Mucosa of rectum (tissue), 2 donors: ENCODE measurements around the gene MVK.

Source experiments
- H3K27ac ChIP-seq, 2 donors: one replicate each; pipeline ENCODE4 v1.7.0; 2013; ENCODE audit warnings: inconsistent platforms in 2 of 2, low read depth in 2 of 2, low read length in 2 of 2
- H3K27me3 ChIP-seq, 2 donors: one replicate each; pipeline ENCODE4 v1.7.0; 2013; ENCODE audit warnings: low read length in 2 of 2; ENCODE audit not compliant: control insufficient read depth in 2 of 2, insufficient read depth in 2 of 2
- H3K36me3 ChIP-seq, 2 donors: one replicate each; pipeline ENCODE4 v1.7.0; 2013; ENCODE audit warnings: low read length in 2 of 2; ENCODE audit not compliant: control insufficient read depth in 2 of 2, insufficient read depth in 2 of 2
- H3K4me1 ChIP-seq, 2 donors: one replicate each; pipeline ENCODE4 v1.7.0; 2013; ENCODE audit warnings: low read length in 2 of 2, mild to moderate bottlenecking in 1 of 2; ENCODE audit not compliant: control insufficient read depth in 2 of 2, insufficient read depth in 2 of 2
- H3K4me3 ChIP-seq, 2 donors: one replicate each; pipeline ENCODE4 v1.7.0; 2013; ENCODE audit warnings: low read length in 2 of 2
- H3K9ac ChIP-seq, 2 donors: one replicate each; pipeline ENCODE4 v1.7.0; 2013; ENCODE audit warnings: low read length in 2 of 2, low read depth in 1 of 2, mild to moderate bottlenecking in 1 of 2
- H3K9me3 ChIP-seq, 2 donors: one replicate each; pipeline ENCODE4 v1.7.0; 2013; ENCODE audit warnings: low read length in 2 of 2; ENCODE audit not compliant: control insufficient read depth in 2 of 2
- donor health status: healthy.
- donor health status: Normal muscosa, but diverticular disease.

The MVK gene

GRCh38 chr12:109563291-109564284 lies 10.0 kb upstream of the MVK start:
- H3K9ac ChIP-seq = no peak overlapping the region
- H3K4me3 ChIP-seq = no peak overlapping the region
- H3K9me3 ChIP-seq = no peaks in the 10 kb centered on the region
- peaks cover 15 to 35% of the 10 kb centered on the region in 2 donors for H3K36me3 ChIP-seq
- H3K27ac ChIP-seq = no peak overlapping the region
- H3K4me1 ChIP-seq = peaks cover 4 to 5% of the 10 kb centered on the region in 2 donors
- no peaks in the 10 kb centered on the region for H3K27me3 ChIP-seq

- Histone ChIP-seq H3K9ac (no peak overlapping the region), H3K4me3 (no peak overlapping the region), H3K9me3 (no peaks in the 10 kb centered on the region), H3K4me1 (no peaks in the 10 kb centered on the region), H3K27ac (no peak overlapping the region), H3K36me3 (peaks cover 15 to 33% of the 10 kb centered on the region in 2 donors), H3K27me3 (no peaks in the 10 kb centered on the region)
These were observed 7.2 kb upstream of the MVK start for GRCh38 chr12:109566424-109566823.

- Histone ChIP-seq H3K4me1 (no peaks in the 10 kb centered on the region), H3K36me3 (peaks cover 15 to 29% of the 10 kb centered on the region in 2 donors), H3K27me3 (no peaks in the 10 kb centered on the region), H3K9ac (no peak overlapping the region), H3K9me3 (no peaks in the 10 kb centered on the region), H3K4me3 (no peak overlapping the region), H3K27ac (no peak overlapping the region)
These were observed 6.3 kb upstream of the MVK start for GRCh38 chr12:109567296-109567695.

- Histone ChIP-seq H3K9me3 (no peaks in the 10 kb centered on the region), H3K4me3 (no peak overlapping the region), H3K4me1 (peaks cover 0 to 5% of the 10 kb centered on the region in 2 donors), H3K27me3 (no peaks in the 10 kb centered on the region), H3K27ac (no peak overlapping the region), H3K36me3 (peaks cover 15 to 29% of the 10 kb centered on the region in 2 donors), H3K9ac (no peak overlapping the region)
These were observed 5.6 kb upstream of the MVK start for GRCh38 chr12:109567967-109568366.

- peaks cover 15 to 26% of the 10 kb centered on the region in 2 donors for H3K36me3 ChIP-seq
- no peaks in the 10 kb centered on the region for H3K27me3 ChIP-seq
- H3K4me3 ChIP-seq = no peak overlapping the region
- H3K9me3 ChIP-seq = no peaks in the 10 kb centered on the region
- peaks cover 0 to 5% of the 10 kb centered on the region in 2 donors for H3K4me1 ChIP-seq
- H3K27ac ChIP-seq = no peak overlapping the region
- H3K9ac ChIP-seq = no peak overlapping the region
These were observed 5.1 kb upstream of the MVK start for GRCh38 chr12:109568486-109568885.

- no peak overlapping the region for H3K9ac ChIP-seq
These were observed 1.7 kb upstream of the MVK start for GRCh38 chr12:109571773-109572505.

GRCh38 chr12:109572506-109572845 lies 1.1 kb upstream of the MVK start:
- Histone ChIP-seq H3K9me3 (no peaks in the 10 kb centered on the region), H3K27ac (peak overlapping the region in 1 of 2 donors; percentile 91), H3K27me3 (no peaks in the 10 kb centered on the region), H3K4me3 (peak overlapping the region in 1 of 2 donors; percentile 88), H3K36me3 (peaks cover 14 to 20% of the 10 kb centered on the region in 2 donors), H3K4me1 (peaks cover 6 to 11% of the 10 kb centered on the region in 2 donors), H3K9ac (peak overlapping the region; percentile 74 to 90)

More at GRCh38 chr12:109571773-109572505, 1.7 kb upstream of the MVK start:
- H3K27me3 ChIP-seq = no peaks in the 10 kb centered on the region
- H3K27ac ChIP-seq = no peak overlapping the region
- H3K9me3 ChIP-seq = no peaks in the 10 kb centered on the region
- H3K4me1 ChIP-seq = peaks cover 6 to 11% of the 10 kb centered on the region in 2 donors
- H3K4me3 ChIP-seq = no peak overlapping the region
- peaks cover 10 to 17% of the 10 kb centered on the region in 2 donors for H3K36me3 ChIP-seq

GRCh38 chr12:109573914-109574244 lies 285 bp downstream of the MVK start:
- Histone ChIP-seq H3K9ac (peak overlapping the region; percentile 73 to 94), H3K9me3 (no peaks in the 10 kb centered on the region), H3K27ac (peak overlapping the region; percentile 10 to 15), H3K27me3 (no peaks in the 10 kb centered on the region), H3K4me1 (peaks cover 6 to 11% of the 10 kb centered on the region in 2 donors), H3K36me3 (peaks cover 12 to 25% of the 10 kb centered on the region in 2 donors), H3K4me3 (peak overlapping the region; percentile 83 to 98)

- peaks cover 6 to 11% of the 10 kb centered on the region in 2 donors for H3K4me1 ChIP-seq
- no peak overlapping the region for H3K4me3 ChIP-seq
- H3K27ac ChIP-seq = no peak overlapping the region
- no peaks in the 10 kb centered on the region for H3K9me3 ChIP-seq
- H3K9ac ChIP-seq = no peak overlapping the region
- H3K36me3 ChIP-seq = peaks cover 25 to 39% of the 10 kb centered on the region in 2 donors
- no peaks in the 10 kb centered on the region for H3K27me3 ChIP-seq
These were observed 2.1 kb downstream of the MVK start for GRCh38 chr12:109575683-109576082.

- H3K36me3 ChIP-seq = peaks cover 36 to 47% of the 10 kb centered on the region in 2 donors
- no peaks in the 10 kb centered on the region for H3K9me3 ChIP-seq
- H3K27ac ChIP-seq = no peak overlapping the region
- no peak overlapping the region for H3K4me3 ChIP-seq
- H3K27me3 ChIP-seq = no peaks in the 10 kb centered on the region
- no peak overlapping the region for H3K9ac ChIP-seq
- peaks cover 6 to 11% of the 10 kb centered on the region in 2 donors for H3K4me1 ChIP-seq
These were observed 3.7 kb downstream of the MVK start for GRCh38 chr12:109577311-109577710.
